KMS-11 (cell line): ENCODE data around the gene LRRK1.

Experiments used
- H2AFZ ChIP-seq: fragments of 200-600 bp; sonication (generic); 2 replicates; pipeline ENCODE4 v1.6.1; 2016; ENCODE audit warnings: antibody characterized with exemption, mixed run types, low read depth
- H3K27ac ChIP-seq: fragments of 200-600 bp; sonication (generic); 2 replicates; pipeline ENCODE4 v1.6.1; 2016; ENCODE audit warnings: mild to moderate bottlenecking, mixed run types
- H3K27me3 ChIP-seq: fragments of 200-600 bp; sonication (generic); 2 replicates; pipeline ENCODE4 v1.6.1; 2017; ENCODE audit warnings: mild to moderate bottlenecking, low read depth, mixed run types, moderate library complexity; ENCODE audit not compliant: insufficient read depth
- H3K36me3 ChIP-seq: fragments of 200-600 bp; sonication (generic); 2 replicates; pipeline ENCODE4 v1.6.1; 2017; ENCODE audit warnings: mild to moderate bottlenecking, mixed run types; ENCODE audit not compliant: insufficient read depth
- H3K4me1 ChIP-seq: fragments of 200-600 bp; sonication (generic); 2 replicates; pipeline ENCODE4 v1.6.1; 2016; ENCODE audit warnings: mild to moderate bottlenecking, low read depth, mixed run types; ENCODE audit not compliant: poor library complexity, severe bottlenecking
- H3K4me2 ChIP-seq: fragments of 200-600 bp; sonication (generic); 2 replicates; pipeline ENCODE4 v1.7.0; 2016; ENCODE audit warnings: mild to moderate bottlenecking, mixed run types
- H3K4me3 ChIP-seq: fragments of 200-600 bp; sonication (generic); IDR thresholded peaks from 2 replicates; pipeline ENCODE4 v1.6.1; 2017; ENCODE audit warnings: low read depth, low read length, mixed read lengths; ENCODE audit not compliant: insufficient read depth
- H3K79me2 ChIP-seq: fragments of 200-600 bp; sonication (generic); 2 replicates; pipeline ENCODE4 v1.6.1; 2016; ENCODE audit warnings: low read depth, mixed run types; ENCODE audit not compliant: insufficient read depth
- H3K9ac ChIP-seq: fragments of 200-600 bp; sonication (generic); 2 replicates; pipeline ENCODE4 v1.6.1; 2016; ENCODE audit warnings: mild to moderate bottlenecking, mixed run types
- H4K20me1 ChIP-seq: fragments of 200-600 bp; sonication (generic); 2 replicates; pipeline ENCODE4 v1.6.1; 2016; ENCODE audit warnings: mild to moderate bottlenecking, mixed run types; ENCODE audit not compliant: insufficient read depth
- CTCF ChIP-seq: fragments of 200-600 bp; sonication (generic); conservative IDR thresholded peaks from 2 replicates; pipeline ENCODE4 v1.6.1; 2017; ENCODE audit warnings: low read depth, mild to moderate bottlenecking, antibody characterized with exemption, low read length, moderate library complexity, mixed read lengths

Gene LRRK1

GRCh38 chr15:100892013-100892355, 27.2 kb upstream of the LRRK1 start:
- Histone ChIP-seq H3K4me2 (no peak overlapping the region), H3K27ac (no peak overlapping the region), H3K4me3 (no peak overlapping the region), H3K27me3 (no peaks in the 10 kb centered on the region), H3K9ac (no peak overlapping the region), H4K20me1 (no peaks in the 10 kb centered on the region), H3K36me3 (no peaks in the 10 kb centered on the region), H3K79me2 (no peaks in the 10 kb centered on the region), H2AFZ (no peak overlapping the region), H3K4me1 (no peaks in the 10 kb centered on the region)
- TF ChIP-seq CTCF, result no peak

GRCh38 chr15:100893261-100893963, 25.7 kb upstream of the LRRK1 start:
- H3K4me1 ChIP-seq, result no peaks in the 10 kb centered on the region
- no peak for TF ChIP-seq CTCF
- H2AFZ ChIP-seq, result no peak overlapping the region
- H3K9ac ChIP-seq, result no peak overlapping the region
- no peaks in the 10 kb centered on the region for H3K27me3 ChIP-seq
- no peaks in the 10 kb centered on the region for H4K20me1 ChIP-seq
- H3K36me3 ChIP-seq, result no peaks in the 10 kb centered on the region
- H3K4me3 ChIP-seq, result no peak overlapping the region
- H3K79me2 ChIP-seq, result no peaks in the 10 kb centered on the region
- no peak overlapping the region for H3K4me2 ChIP-seq
- no peak overlapping the region for H3K27ac ChIP-seq

GRCh38 chr15:100893964-100894295, 25.2 kb upstream of the LRRK1 start:
- H4K20me1 ChIP-seq, result no peaks in the 10 kb centered on the region
- no peak overlapping the region for H3K4me3 ChIP-seq
- no peak overlapping the region for H3K4me2 ChIP-seq
- no peak overlapping the region for H3K9ac ChIP-seq
- no peaks in the 10 kb centered on the region for H3K4me1 ChIP-seq
- H2AFZ ChIP-seq, result no peak overlapping the region
- no peaks in the 10 kb centered on the region for H3K27me3 ChIP-seq
- TF ChIP-seq CTCF, result no peak
- H3K27ac ChIP-seq, result no peak overlapping the region
- H3K79me2 ChIP-seq, result no peaks in the 10 kb centered on the region
- H3K36me3 ChIP-seq, result no peaks in the 10 kb centered on the region

DNA sequence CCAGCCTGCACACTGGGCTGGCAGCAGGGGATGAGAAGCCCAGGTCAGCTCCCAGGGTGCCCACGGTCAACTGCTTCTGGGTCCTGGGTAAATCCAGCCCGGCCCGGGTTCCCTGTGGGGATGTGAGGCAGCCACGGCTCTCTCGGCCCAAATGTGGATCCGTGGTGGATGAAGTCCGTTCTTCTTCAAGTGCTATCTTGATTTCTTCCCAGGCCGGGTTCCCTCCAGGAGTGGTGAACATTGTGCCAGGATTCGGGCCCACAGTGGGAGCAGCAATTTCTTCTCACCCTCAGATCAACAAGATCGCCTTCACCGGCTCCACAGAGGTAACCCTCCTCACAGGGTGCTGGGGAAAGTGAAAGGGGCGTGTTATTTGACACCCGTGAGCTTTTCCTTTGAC, 23.4 kb upstream of the LRRK1 start:
- no peak for TF ChIP-seq CTCF
- Histone ChIP-seq H3K4me1 (no peaks in the 10 kb centered on the region), H3K27me3 (no peaks in the 10 kb centered on the region)

More for the DNA sequence above, 23.4 kb upstream of the LRRK1 start:
- no peak overlapping the region for H3K4me3 ChIP-seq
- no peaks in the 10 kb centered on the region for H3K79me2 ChIP-seq
- H3K4me2 ChIP-seq, result no peak overlapping the region
- no peak overlapping the region for H2AFZ ChIP-seq
- H3K36me3 ChIP-seq, result no peaks in the 10 kb centered on the region
- no peak overlapping the region for H3K9ac ChIP-seq
- no peaks in the 10 kb centered on the region for H4K20me1 ChIP-seq
- H3K27ac ChIP-seq, result no peak overlapping the region
